Progenitor cell of endocrine pancreas (in vitro differentiated cells): ENCODE measurements around the gene TRIAP1. TPM values are rescaled to one million over a fixed set of nuclear protein-coding genes. Genes with fewer than 3 reads are reported as not detected.

Source experiments
- DNase-seq: peaks from one replicate; pipeline ENCODE4 v3.0.0; 2021; ENCODE audit warnings: low spot score; ENCODE audit not compliant: unreplicated experiment
- H3K27ac Mint-ChIP-seq: 2 replicates; pipeline ENCODE4 v1.8.0; 2021; ENCODE audit warnings: mild to moderate bottlenecking, moderate library complexity, mixed read lengths
- H3K27me3 Mint-ChIP-seq: 2 replicates; pipeline ENCODE4 v1.8.0; 2021; ENCODE audit warnings: mixed read lengths
- H3K36me3 Mint-ChIP-seq: 2 replicates; pipeline ENCODE4 v1.8.0; 2022; ENCODE audit warnings: mixed read lengths; ENCODE audit not compliant: insufficient read depth
- H3K4me1 Mint-ChIP-seq: 2 replicates; pipeline ENCODE4 v1.8.0; 2021; ENCODE audit warnings: low read depth, mixed read lengths
- H3K4me3 Mint-ChIP-seq: 2 replicates; pipeline ENCODE4 v1.8.0; 2021; ENCODE audit warnings: low read depth, mild to moderate bottlenecking, moderate library complexity, mixed read lengths
- H3K9me3 Mint-ChIP-seq: 2 replicates; pipeline ENCODE4 v1.8.0; 2021; ENCODE audit warnings: low read depth, mixed read lengths
- total RNA-seq: library from RNA; stranded (reverse); gene quantifications from 2 replicates; pipeline ENCODE4 v1.2.1, GENCODE V29; 2021
- TF ChIP-seq, protein P1 (sequence below): fragments of 200-600 bp; sonication (generic); IDR thresholded peaks from one replicate; pipeline ENCODE4 v1.5.0; 2021; ENCODE audit warnings: antibody characterized with exemption, mild to moderate bottlenecking; ENCODE audit not compliant: unreplicated experiment

The TRIAP1 gene
- total RNA-seq, 1 donor from 2014 or later: 32.4 TPM

DNA sequence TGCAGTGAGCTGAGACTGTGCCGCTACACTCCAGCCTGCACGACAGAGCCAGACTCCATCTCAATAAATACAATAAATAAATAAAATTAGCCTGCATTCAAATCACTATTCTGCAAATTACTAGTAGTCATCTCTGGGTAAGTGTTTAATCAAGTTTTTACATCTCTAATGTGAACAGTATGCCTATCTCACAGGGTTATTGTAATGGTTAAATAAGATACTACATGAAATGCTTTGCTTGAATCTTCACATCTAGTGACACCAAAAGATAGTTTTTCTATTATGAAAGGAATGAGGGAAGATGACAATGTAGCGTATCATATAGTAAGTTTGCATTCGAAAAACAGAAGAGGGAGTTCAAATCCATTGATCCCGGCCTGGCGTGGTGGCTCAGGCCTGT, 21.3 kb upstream of the TRIAP1 start:
- H3K4me3 Mint-ChIP-seq: peak overlapping the region; percentile 87
- H3K27me3 Mint-ChIP-seq: no peaks in the 10 kb centered on the region
- TF ChIP-seq, protein P1, sequence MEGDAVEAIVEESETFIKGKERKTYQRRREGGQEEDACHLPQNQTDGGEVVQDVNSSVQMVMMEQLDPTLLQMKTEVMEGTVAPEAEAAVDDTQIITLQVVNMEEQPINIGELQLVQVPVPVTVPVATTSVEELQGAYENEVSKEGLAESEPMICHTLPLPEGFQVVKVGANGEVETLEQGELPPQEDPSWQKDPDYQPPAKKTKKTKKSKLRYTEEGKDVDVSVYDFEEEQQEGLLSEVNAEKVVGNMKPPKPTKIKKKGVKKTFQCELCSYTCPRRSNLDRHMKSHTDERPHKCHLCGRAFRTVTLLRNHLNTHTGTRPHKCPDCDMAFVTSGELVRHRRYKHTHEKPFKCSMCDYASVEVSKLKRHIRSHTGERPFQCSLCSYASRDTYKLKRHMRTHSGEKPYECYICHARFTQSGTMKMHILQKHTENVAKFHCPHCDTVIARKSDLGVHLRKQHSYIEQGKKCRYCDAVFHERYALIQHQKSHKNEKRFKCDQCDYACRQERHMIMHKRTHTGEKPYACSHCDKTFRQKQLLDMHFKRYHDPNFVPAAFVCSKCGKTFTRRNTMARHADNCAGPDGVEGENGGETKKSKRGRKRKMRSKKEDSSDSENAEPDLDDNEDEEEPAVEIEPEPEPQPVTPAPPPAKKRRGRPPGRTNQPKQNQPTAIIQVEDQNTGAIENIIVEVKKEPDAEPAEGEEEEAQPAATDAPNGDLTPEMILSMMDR: no peak
- H3K9me3 Mint-ChIP-seq: no peaks in the 10 kb centered on the region
- DNase-seq: no peak
- H3K4me1 Mint-ChIP-seq: peaks cover 19% of the 10 kb centered on the region
- peak overlapping the region; percentile 95 for H3K27ac Mint-ChIP-seq
- H3K36me3 Mint-ChIP-seq: peaks cover 21% of the 10 kb centered on the region

GRCh38 chr12:120466560-120467315, 20.6 kb upstream of the TRIAP1 start:
- H3K36me3 Mint-ChIP-seq: peaks cover 24% of the 10 kb centered on the region
- TF ChIP-seq, protein P1: peak; percentile 62
- DNase-seq: peak; percentile 18
- H3K9me3 Mint-ChIP-seq: no peaks in the 10 kb centered on the region
- H3K4me3 Mint-ChIP-seq: peak overlapping the region; percentile 18
- no peaks in the 10 kb centered on the region for H3K27me3 Mint-ChIP-seq
- H3K27ac Mint-ChIP-seq: peak overlapping the region; percentile 76
- H3K4me1 Mint-ChIP-seq: peaks cover 19% of the 10 kb centered on the region

DNA sequence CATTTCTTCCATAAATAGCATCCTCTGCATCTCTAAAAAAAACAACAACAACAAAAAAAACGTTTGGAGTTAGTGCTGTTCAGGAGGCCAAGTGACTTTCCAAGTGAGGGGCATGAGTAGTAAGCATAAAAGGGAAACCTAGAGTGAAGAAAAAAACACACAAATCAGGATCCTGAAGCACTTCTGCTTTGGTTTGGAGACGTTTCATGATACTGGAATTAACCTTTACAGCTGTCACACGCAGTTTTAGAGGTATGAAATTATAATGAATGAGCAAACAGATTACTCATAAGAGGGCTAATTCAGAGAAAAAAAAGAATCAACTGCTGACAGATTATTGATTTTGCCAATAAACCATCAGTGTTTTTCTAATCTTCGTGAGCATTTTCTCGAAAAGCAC, 19.6 kb upstream of the TRIAP1 start:
- Mint-ChIP-seq H3K27me3 (no peaks in the 10 kb centered on the region), H3K9me3 (no peaks in the 10 kb centered on the region), H3K27ac (no peak overlapping the region), H3K36me3 (peaks cover 26% of the 10 kb centered on the region), H3K4me1 (peaks cover 19% of the 10 kb centered on the region), H3K4me3 (no peak overlapping the region)
- no peak for DNase-seq
- TF ChIP-seq, protein P1: no peak

- TF ChIP-seq, protein P1: no peak
- Mint-ChIP-seq H3K9me3 (no peaks in the 10 kb centered on the region), H3K4me3 (no peak overlapping the region), H3K4me1 (peaks cover 17% of the 10 kb centered on the region), H3K27me3 (no peaks in the 10 kb centered on the region), H3K36me3 (peaks cover 30% of the 10 kb centered on the region), H3K27ac (peak overlapping the region; percentile 85)
- DNase-seq: no peak
Measured at GRCh38 chr12:120463712-120464111, 17.5 kb upstream of the TRIAP1 start.

DNA sequence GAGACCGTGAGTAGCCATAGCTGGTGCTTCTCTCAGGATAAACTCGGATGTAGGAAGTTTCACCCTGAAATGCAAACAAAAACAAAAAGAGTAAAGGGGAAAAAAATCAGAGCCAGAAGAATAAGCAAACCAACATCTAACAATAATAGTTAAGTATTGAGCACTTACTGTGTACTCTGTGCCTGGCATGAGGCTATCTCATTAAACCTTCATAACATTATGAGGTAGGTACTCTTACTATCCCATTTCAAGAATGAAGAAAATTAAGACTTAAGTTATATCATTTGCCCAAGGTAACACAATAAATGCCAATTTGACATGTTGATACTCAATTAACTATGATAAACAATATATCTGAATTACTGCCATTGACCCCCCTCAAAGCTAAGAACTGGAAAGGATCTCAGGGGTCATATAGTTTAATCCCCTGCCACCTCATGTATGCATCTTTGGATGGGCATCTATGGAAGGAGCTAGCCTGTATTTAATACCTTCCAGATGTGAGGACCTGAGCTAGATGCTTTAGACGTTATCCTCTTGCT, 16.0 kb upstream of the TRIAP1 start:
- no peaks in the 10 kb centered on the region for H3K27me3 Mint-ChIP-seq
- TF ChIP-seq, protein P1: no peak
- H3K4me1 Mint-ChIP-seq: peaks cover 10% of the 10 kb centered on the region
- no peak overlapping the region for H3K27ac Mint-ChIP-seq
- peaks cover 31% of the 10 kb centered on the region for H3K36me3 Mint-ChIP-seq
- no peak overlapping the region for H3K4me3 Mint-ChIP-seq
- no peaks in the 10 kb centered on the region for H3K9me3 Mint-ChIP-seq
- DNase-seq: no peak
